HK-2 (cell line): Measurements from ENCODE around the gene PTPRN2.
"Not testable (repeated sequence)": the region's sequence is repeated elsewhere in the genome, so short reads cannot be mapped to it uniquely, and the experiment has no call there.

Experiments used
- DNase-seq: peaks from one replicate; pipeline ENCODE4 v3.0.0-alpha.2; 2018; ENCODE audit not compliant: unreplicated experiment

The PTPRN2 gene

GRCh38 chr7:158468181-158468580 is 119.4 kb downstream of the PTPRN2 start:
- DNase-seq, result no peak

GRCh38 chr7:158467562-158467961 is 120.1 kb downstream of the PTPRN2 start:
- DNase-seq, result no peak

- DNase-seq, result no peak
Observed at GRCh38 chr7:158463317-158463716, 124.3 kb downstream of the PTPRN2 start.

- DNase-seq, result no peak
Observed at GRCh38 chr7:158461824-158462223, 125.8 kb downstream of the PTPRN2 start.

- no peak for DNase-seq
Observed at GRCh38 chr7:158460665-158461064, 127.0 kb downstream of the PTPRN2 start.

- DNase-seq, result no peak
Observed at GRCh38 chr7:158458716-158459282, 128.8 kb downstream of the PTPRN2 start.

GRCh38 chr7:158458096-158458495 is 129.5 kb downstream of the PTPRN2 start:
- no peak for DNase-seq

GRCh38 chr7:158457586-158457985 is 130.0 kb downstream of the PTPRN2 start:
- DNase-seq, result not testable (repeated sequence)

- no peak for DNase-seq
Observed at GRCh38 chr7:158454631-158455030, 133.0 kb downstream of the PTPRN2 start.

- no peak for DNase-seq
Observed at GRCh38 chr7:158453663-158454062, 134.0 kb downstream of the PTPRN2 start.

- DNase-seq, result no peak
Observed at GRCh38 chr7:158452331-158452730, 135.3 kb downstream of the PTPRN2 start.

- no peak for DNase-seq
Observed at GRCh38 chr7:158450476-158451124, 137.0 kb downstream of the PTPRN2 start.

GRCh38 chr7:158449942-158450341 is 137.7 kb downstream of the PTPRN2 start:
- DNase-seq, result no peak

GRCh38 chr7:158449266-158449665 is 138.4 kb downstream of the PTPRN2 start:
- no peak for DNase-seq

GRCh38 chr7:158448430-158449100 is 139.1 kb downstream of the PTPRN2 start:
- no peak for DNase-seq

- DNase-seq, result no peak
Observed at GRCh38 chr7:158447506-158448171, 140.0 kb downstream of the PTPRN2 start.

- DNase-seq, result no peak
Observed at GRCh38 chr7:158447151-158447505, 140.5 kb downstream of the PTPRN2 start.

- no peak for DNase-seq
Observed at GRCh38 chr7:158446706-158447105, 140.9 kb downstream of the PTPRN2 start.

- no peak for DNase-seq
Observed at GRCh38 chr7:158446281-158446680, 141.3 kb downstream of the PTPRN2 start.

GRCh38 chr7:158445421-158446175 is 142.0 kb downstream of the PTPRN2 start:
- no peak for DNase-seq

- no peak for DNase-seq
Observed at GRCh38 chr7:158444501-158445420, 142.9 kb downstream of the PTPRN2 start.
